Spleen (tissue), 11 donors: ENCODE data around the gene MDM4. TPM values are rescaled to one million over a fixed set of nuclear protein-coding genes. Genes with fewer than 3 reads are reported as not detected.

Experiments
- DNase-seq: peaks from one replicate; pipeline ENCODE4 v3.0.0-alpha.2; 2020
- H3K27ac ChIP-seq, 8 donors: fragments of 200-600 bp; sonication (generic) in 7 of 8; 1 replicate in 4 of 8; 2 replicates in 4 of 8; pipeline versions ENCODE4 v1.5.0 to v1.8.0; 2016 to 2021; ENCODE audit warnings: inconsistent platforms in 4 of 8, mild to moderate bottlenecking in 4 of 8, moderate library complexity in 1 of 8
- H3K27me3 ChIP-seq, 7 donors: fragments of 200-600 bp; sonication (generic) in 6 of 7; replicated peaks in 1 of 7; 1 replicate in 4 of 7; 2 replicates in 3 of 7; pipeline versions ENCODE4 v1.5.0 to v1.8.0; 2016 to 2021; ENCODE audit warnings: inconsistent platforms in 3 of 7, mild to moderate bottlenecking in 1 of 7
- H3K36me3 ChIP-seq, 6 donors: fragments of 200-600 bp; sonication (generic) in 5 of 6; 1 replicate in 4 of 6; 2 replicates in 2 of 6; pipeline versions ENCODE4 v1.5.0 to v1.8.0; 2016 to 2021; ENCODE audit warnings: inconsistent platforms in 2 of 6
- H3K4me1 ChIP-seq, 6 donors: fragments of 200-600 bp; sonication (generic) in 5 of 6; 1 replicate in 3 of 6; 2 replicates in 3 of 6; pipeline versions ENCODE4 v1.5.0 to v1.8.0; 2016 to 2021; ENCODE audit warnings: inconsistent platforms in 3 of 6
- H3K4me3 ChIP-seq, 8 donors: fragments of 200-600 bp; sonication (generic) in 7 of 8; 1 replicate in 4 of 8; 2 replicates in 4 of 8; pipeline versions ENCODE4 v1.5.0 to v1.8.0; 2016 to 2021; ENCODE audit warnings: inconsistent platforms in 4 of 8, mild to moderate bottlenecking in 4 of 8, moderate library complexity in 2 of 8
- H3K9me3 ChIP-seq, 8 donors: fragments of 200-600 bp; sonication (generic) in 7 of 8; 1 replicate in 4 of 8; 2 replicates in 4 of 8; pipeline versions ENCODE4 v1.5.0 to v1.8.0; 2016 to 2021; ENCODE audit warnings: inconsistent platforms in 4 of 8
- POLR2A ChIP-seq, 3 donors: fragments of 450-650 bp; IDR thresholded peaks; one replicate each; pipeline ENCODE4 v1.5.1; 2017; ENCODE audit warnings: antibody characterized with exemption in 3 of 3, mild to moderate bottlenecking in 1 of 3
- POLR2AphosphoS5 ChIP-seq, 3 donors: sonication (generic); formaldehyde crosslinking; IDR thresholded peaks; one replicate each; pipeline ENCODE4 v1.5.1; 2017; ENCODE audit warnings: antibody characterized with exemption in 3 of 3
- WGBS, 5 donors: extraction: QIAGEN DNeasy Blood & Tissue Kit in 3 of 5; methylation state at CpG; one replicate each; pipeline versions ENCODE4 v1.1.5 to v1.1.7; 2013 to 2018; 5-methylcytosine and 5-hydroxymethylcytosine counted together
- intact Hi-C: fragments of 100-400 bp; cut with DNase I; formaldehyde crosslinking; loops from one replicate; pipeline ENCODE4 v1.15.0; 2023; ENCODE audit warnings: low total_unique reads
- polyA plus RNA-seq, 3 donors: library from polyadenylated mRNA; stranded (reverse); fragments of 200-250 nt; gene quantifications; one replicate each; pipeline ENCODE4 v1.2.1, GENCODE V29; 2013
- total RNA-seq, 7 donors: library from RNA; depleted of rRNA in 3 of 7; stranded (reverse); fragments of >200 nt in 3 of 7; fragmentation: NEBNext Ultra II Directional in 4 of 7; extraction: Animal tissue kit (Norgen Biotek cat#: 25700) in 4 of 7; gene quantifications; one replicate each; pipeline versions ENCODE4 v1.1.0 to v1.2.1, GENCODE V29; 2016 to 2021
- TF ChIP-seq, protein P1 (sequence below), 11 experiments: fragments of 200-600 bp in 7 of 11; fragments of 450-650 bp in 4 of 11; sonication (generic) in 4 of 11; IDR thresholded peaks in 8 of 11; conservative IDR thresholded peaks in 3 of 11; 1 replicate in 7 of 11; 2 replicates in 4 of 11; pipeline versions ENCODE4 v1.4.0 to v1.8.0; 2016 to 2021; ENCODE audit warnings: antibody characterized with exemption in 11 of 11, inconsistent platforms in 4 of 11, mild to moderate bottlenecking in 1 of 11
- donor health status: healthy with polysubstance abuse.
- donor health status: DM: no; HTN: no; CAD: no; lungs with moderate emphysema.
- donor health status: DM: no; HTN: no; CAD: no.
- donor health status: Bipolar disorder and iron deficiency.
- donor health status: healthy.
- donor health status: DM: no; HTN: no; CAD: no.
- donor health status: DM: yes; HTN: yes; CAD: no.

MDM4 gene
- total and polyA plus RNA-seq, 10 donors: 10.6 to 192 (median 157) TPM

DNA sequence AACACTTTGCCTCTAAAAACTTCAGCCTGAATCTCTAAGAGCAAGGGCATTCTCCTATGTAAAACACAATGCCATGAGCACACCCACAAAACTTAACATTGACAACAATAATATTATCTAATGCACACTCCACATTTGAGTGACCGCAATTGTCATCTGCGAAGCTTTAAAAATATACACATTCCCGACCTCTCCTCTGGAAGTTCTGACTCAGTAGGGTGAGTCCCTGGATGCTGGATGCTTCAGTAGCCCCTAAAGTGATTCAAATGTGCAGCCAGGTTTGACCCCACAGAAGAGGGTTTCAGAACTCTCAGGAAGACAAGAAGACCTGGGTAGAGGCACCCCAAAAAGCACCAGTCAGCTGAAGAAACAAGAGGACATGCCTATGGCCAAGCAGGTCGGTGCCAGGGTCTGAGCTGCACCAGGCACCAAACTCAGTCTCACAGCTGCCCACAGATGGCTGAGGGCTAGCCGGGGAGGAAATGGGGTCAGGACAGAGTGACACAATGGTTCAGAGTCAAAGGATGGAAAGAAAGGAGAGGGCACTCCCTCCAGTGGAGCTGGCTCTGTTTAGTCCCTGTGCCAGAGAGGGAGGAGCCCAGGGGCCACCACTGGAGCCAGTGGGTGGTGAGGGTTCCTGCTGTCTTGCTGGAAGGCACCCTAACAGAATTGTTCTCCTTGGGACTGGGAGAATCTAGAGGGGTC is 39.0 kb upstream of the MDM4 start:
- peaks cover 67 to 96% (median 81%) of the 10 kb centered on the region in 6 donors for H3K4me1 ChIP-seq
- no peak for DNase-seq
- TF ChIP-seq POLR2A (IDR thresholded peaks at IDR 0.05): no peak
- peak in 2 of 3 donors; percentile 63 to 64 for TF ChIP-seq POLR2AphosphoS5 (IDR thresholded peaks at IDR 0.05)
- H3K4me3 ChIP-seq: no peak overlapping the region
- no peaks in the 10 kb centered on the region for H3K27me3 ChIP-seq
- peaks cover 0 to 5% (median 0%) of the 10 kb centered on the region in 6 donors for H3K36me3 ChIP-seq
- H3K27ac ChIP-seq: peak overlapping the region in 6 of 8 donors; percentile 27 to 83 (median 74)
- no peaks in the 10 kb centered on the region for H3K9me3 ChIP-seq
- intact Hi-C loops: no loop called here
- 57 to 69% (median 68%) methylated on average over 5 of the region's 5 CpGs for WGBS, 5 donors

- peaks cover 75 to 100% (median 91%) of the 10 kb centered on the region in 6 donors for H3K4me1 ChIP-seq
Observed at GRCh38 chr1:204478172-204478899, 37.9 kb upstream of the MDM4 start.

GRCh38 chr1:204478921-204479320 is 37.3 kb upstream of the MDM4 start:
- intact Hi-C loops: no loop called here
- no peak for DNase-seq
- Histone ChIP-seq H3K4me1 (peaks cover 74 to 100% (median 95%) of the 10 kb centered on the region in 6 donors), H3K27me3 (no peaks in the 10 kb centered on the region), H3K27ac (peak overlapping the region in 5 of 8 donors; percentile 15 to 84 (median 80)), H3K9me3 (no peaks in the 10 kb centered on the region), H3K36me3 (peaks cover 0 to 5% (median 0%) of the 10 kb centered on the region in 6 donors), H3K4me3 (no peak overlapping the region)
- TF ChIP-seq, protein P1, sequence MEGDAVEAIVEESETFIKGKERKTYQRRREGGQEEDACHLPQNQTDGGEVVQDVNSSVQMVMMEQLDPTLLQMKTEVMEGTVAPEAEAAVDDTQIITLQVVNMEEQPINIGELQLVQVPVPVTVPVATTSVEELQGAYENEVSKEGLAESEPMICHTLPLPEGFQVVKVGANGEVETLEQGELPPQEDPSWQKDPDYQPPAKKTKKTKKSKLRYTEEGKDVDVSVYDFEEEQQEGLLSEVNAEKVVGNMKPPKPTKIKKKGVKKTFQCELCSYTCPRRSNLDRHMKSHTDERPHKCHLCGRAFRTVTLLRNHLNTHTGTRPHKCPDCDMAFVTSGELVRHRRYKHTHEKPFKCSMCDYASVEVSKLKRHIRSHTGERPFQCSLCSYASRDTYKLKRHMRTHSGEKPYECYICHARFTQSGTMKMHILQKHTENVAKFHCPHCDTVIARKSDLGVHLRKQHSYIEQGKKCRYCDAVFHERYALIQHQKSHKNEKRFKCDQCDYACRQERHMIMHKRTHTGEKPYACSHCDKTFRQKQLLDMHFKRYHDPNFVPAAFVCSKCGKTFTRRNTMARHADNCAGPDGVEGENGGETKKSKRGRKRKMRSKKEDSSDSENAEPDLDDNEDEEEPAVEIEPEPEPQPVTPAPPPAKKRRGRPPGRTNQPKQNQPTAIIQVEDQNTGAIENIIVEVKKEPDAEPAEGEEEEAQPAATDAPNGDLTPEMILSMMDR (IDR thresholded peaks at IDR 0.05 in 8 of 11, conservative IDR thresholded peaks at IDR 0.05 in 3 of 11): no peak
- no peak for TF ChIP-seq POLR2A (IDR thresholded peaks at IDR 0.05)
- TF ChIP-seq POLR2AphosphoS5 (IDR thresholded peaks at IDR 0.05): no peak
- 35 to 74% (median 68%) methylated on average over 2 of the region's 2 CpGs for WGBS, 5 donors

More at GRCh38 chr1:204478172-204478899, 37.9 kb upstream of the MDM4 start:
- Histone ChIP-seq H3K27ac (peak overlapping the region in 5 of 8 donors; percentile 40 to 84 (median 80)), H3K4me3 (no peak overlapping the region), H3K9me3 (no peaks in the 10 kb centered on the region), H3K36me3 (peaks cover 0 to 5% (median 0%) of the 10 kb centered on the region in 6 donors), H3K27me3 (no peaks in the 10 kb centered on the region)
- DNase-seq: no peak
- TF ChIP-seq, protein P1 (IDR thresholded peaks at IDR 0.05 in 8 of 11, conservative IDR thresholded peaks at IDR 0.05 in 3 of 11): no peak
- no peak for TF ChIP-seq POLR2A (IDR thresholded peaks at IDR 0.05)
- TF ChIP-seq POLR2AphosphoS5 (IDR thresholded peaks at IDR 0.05): no peak
- intact Hi-C loops: no loop called here
- 74 to 85% (median 80%) methylated on average over 7 of the region's 7 CpGs for WGBS, 5 donors

- H3K27ac ChIP-seq: peak overlapping the region in 5 of 8 donors; percentile 51 to 84 (median 80)
- no peak for DNase-seq
- no peaks in the 10 kb centered on the region for H3K27me3 ChIP-seq
- TF ChIP-seq POLR2A (IDR thresholded peaks at IDR 0.05) (no peak), POLR2AphosphoS5 (IDR thresholded peaks at IDR 0.05) (no peak)
- TF ChIP-seq, protein P1 (IDR thresholded peaks at IDR 0.05 in 8 of 11, conservative IDR thresholded peaks at IDR 0.05 in 3 of 11): no peak
- H3K4me3 ChIP-seq: no peak overlapping the region
- H3K36me3 ChIP-seq: peaks cover 0 to 5% (median 0%) of the 10 kb centered on the region in 6 donors
- peaks cover 74 to 100% (median 97%) of the 10 kb centered on the region in 6 donors for H3K4me1 ChIP-seq
- intact Hi-C loops: no loop called here
- H3K9me3 ChIP-seq: no peaks in the 10 kb centered on the region
- 74 to 83% (median 79%) methylated on average over 13 of the region's 13 CpGs for WGBS, 5 donors
Observed at GRCh38 chr1:204479387-204480136, 36.6 kb upstream of the MDM4 start.
